ENCODE results near the gene ADAMTS20.

The ADAMTS20 gene

DNA sequence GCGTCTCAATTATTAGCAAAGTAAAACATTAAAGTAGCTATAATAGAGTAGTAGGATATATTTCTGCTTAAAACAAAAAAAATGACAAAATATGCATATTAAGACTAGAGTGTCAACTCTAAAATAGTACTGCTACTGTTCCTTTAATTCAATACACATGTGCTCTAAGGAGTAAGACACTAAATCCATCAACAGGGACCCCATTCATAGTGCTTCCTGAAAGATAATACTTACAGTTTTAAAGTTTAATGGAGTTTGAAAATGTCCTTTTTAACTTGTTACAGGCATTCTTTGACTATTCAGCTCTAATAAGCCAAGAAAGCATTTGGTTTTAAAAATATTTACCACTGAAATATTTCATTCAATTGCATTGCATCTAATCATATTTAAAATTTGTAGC, 145.2 kb downstream of the ADAMTS20 start:
- Histone ChIP-seq H3K27ac (ENCODE audit: poor library complexity, severe bottlenecking) (no peak overlapping the region), H3K36me3 (ENCODE audit: low read depth) (no peaks in the 10 kb centered on the region), H3K4me1 (ENCODE audit: insufficient read depth, poor library complexity, severe bottlenecking) (peaks cover 7% of the 10 kb centered on the region)

GRCh38 chr12:43402436-43402835, 149.6 kb downstream of the ADAMTS20 start:
- Histone ChIP-seq H3K27me3 (ENCODE audit: insufficient read depth, poor library complexity, severe bottlenecking) (no peaks in the 10 kb centered on the region), H3K9me3 (ENCODE audit: severe bottlenecking) (no peaks in the 10 kb centered on the region), H3K4me3 (ENCODE audit: severe bottlenecking) (no peak overlapping the region), H3K36me3 (ENCODE audit: low read depth) (no peaks in the 10 kb centered on the region), H3K4me1 (ENCODE audit: insufficient read depth, poor library complexity, severe bottlenecking) (peaks cover 4% of the 10 kb centered on the region), H3K27ac (ENCODE audit: poor library complexity, severe bottlenecking) (no peak overlapping the region)
- no peak for TF ChIP-seq CTCF (IDR thresholded peaks at IDR 0.05; ENCODE audit: poor library complexity, severe bottlenecking)
- no peak for DNase-seq (ENCODE audit: low spot score)
- ATAC-seq (ENCODE audit: low read depth): no peak

More for the DNA sequence above, 145.2 kb downstream of the ADAMTS20 start:
- Histone ChIP-seq H3K27me3 (ENCODE audit: insufficient read depth, poor library complexity, severe bottlenecking) (no peaks in the 10 kb centered on the region), H3K4me3 (ENCODE audit: severe bottlenecking) (no peak overlapping the region), H3K9me3 (ENCODE audit: severe bottlenecking) (no peaks in the 10 kb centered on the region)
- DNase-seq (ENCODE audit: low spot score) (no peak), ATAC-seq (ENCODE audit: low read depth) (no peak)
- TF ChIP-seq CTCF (IDR thresholded peaks at IDR 0.05; ENCODE audit: poor library complexity, severe bottlenecking): no peak

GRCh38 chr12:43401096-43401495, 150.9 kb downstream of the ADAMTS20 start:
- Histone ChIP-seq H3K36me3 (ENCODE audit: low read depth) (no peaks in the 10 kb centered on the region), H3K4me1 (ENCODE audit: insufficient read depth, poor library complexity, severe bottlenecking) (peaks cover 3% of the 10 kb centered on the region), H3K27ac (ENCODE audit: poor library complexity, severe bottlenecking) (no peak overlapping the region), H3K4me3 (ENCODE audit: severe bottlenecking) (no peak overlapping the region), H3K27me3 (ENCODE audit: insufficient read depth, poor library complexity, severe bottlenecking) (no peaks in the 10 kb centered on the region), H3K9me3 (ENCODE audit: severe bottlenecking) (no peaks in the 10 kb centered on the region)
- DNase-seq (ENCODE audit: low spot score) (no peak), ATAC-seq (ENCODE audit: low read depth) (no peak)
- TF ChIP-seq CTCF (IDR thresholded peaks at IDR 0.05; ENCODE audit: poor library complexity, severe bottlenecking): no peak

DNA sequence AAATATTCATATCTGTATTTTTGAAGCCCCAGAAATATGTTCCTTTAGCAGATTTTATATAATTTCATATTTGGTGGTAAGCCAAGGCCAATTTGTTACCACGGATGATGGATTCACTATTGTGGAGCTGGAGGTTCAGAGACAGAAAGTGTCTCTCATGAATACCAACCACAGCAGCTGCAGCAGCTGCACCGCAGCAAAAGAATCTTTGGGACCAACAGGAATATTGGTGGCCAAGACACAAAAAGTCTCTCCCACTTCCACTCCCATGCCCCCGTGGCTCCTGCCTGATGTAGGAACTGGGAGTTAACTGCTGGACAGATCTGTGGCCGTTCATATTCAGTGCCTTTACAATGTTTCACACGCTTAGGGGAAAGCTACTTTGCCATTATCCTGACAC, 155.3 kb downstream of the ADAMTS20 start:
- no peak for TF ChIP-seq CTCF (IDR thresholded peaks at IDR 0.05; ENCODE audit: poor library complexity, severe bottlenecking)
- Histone ChIP-seq H3K27ac (ENCODE audit: poor library complexity, severe bottlenecking) (no peak overlapping the region), H3K9me3 (ENCODE audit: severe bottlenecking) (no peaks in the 10 kb centered on the region)

GRCh38 chr12:43392116-43392515, 159.9 kb downstream of the ADAMTS20 start:
- H3K27ac ChIP-seq (ENCODE audit: poor library complexity, severe bottlenecking): no peak overlapping the region
- H3K27me3 ChIP-seq (ENCODE audit: insufficient read depth, poor library complexity, severe bottlenecking): no peaks in the 10 kb centered on the region
- ATAC-seq (ENCODE audit: low read depth): no peak
- no peak for TF ChIP-seq CTCF (IDR thresholded peaks at IDR 0.05; ENCODE audit: poor library complexity, severe bottlenecking)
- no peak for DNase-seq (ENCODE audit: low spot score)
- H3K9me3 ChIP-seq (ENCODE audit: severe bottlenecking): no peaks in the 10 kb centered on the region
- no peak overlapping the region for H3K4me3 ChIP-seq (ENCODE audit: severe bottlenecking)
- no peaks in the 10 kb centered on the region for H3K4me1 ChIP-seq (ENCODE audit: insufficient read depth, poor library complexity, severe bottlenecking)
- no peaks in the 10 kb centered on the region for H3K36me3 ChIP-seq (ENCODE audit: low read depth)

More for the DNA sequence above, 155.3 kb downstream of the ADAMTS20 start:
- H3K4me1 ChIP-seq (ENCODE audit: insufficient read depth, poor library complexity, severe bottlenecking): no peaks in the 10 kb centered on the region
- ATAC-seq (ENCODE audit: low read depth) (no peak), DNase-seq (ENCODE audit: low spot score) (no peak)
- no peaks in the 10 kb centered on the region for H3K36me3 ChIP-seq (ENCODE audit: low read depth)
- no peaks in the 10 kb centered on the region for H3K27me3 ChIP-seq (ENCODE audit: insufficient read depth, poor library complexity, severe bottlenecking)
- H3K4me3 ChIP-seq (ENCODE audit: severe bottlenecking): no peak overlapping the region
